Neural cell (in vitro differentiated cells): ENCODE results near the gene NELFE. TPM values are rescaled to one million over a fixed set of nuclear protein-coding genes. Genes with fewer than 3 reads are reported as not detected.

Experiments used
- H2AFZ ChIP-seq: fragments of 200-600, 300-800 bp; sonication (generic), shearing (Covaris generic); 2 replicates; pipeline ENCODE4 v1.6.0; 2014; ENCODE audit warnings: low read depth, mild to moderate bottlenecking, antibody characterized with exemption, low read length, moderate library complexity
- H3F3A ChIP-seq: fragments of 200-600 bp; shearing (Covaris generic); 2 replicates; pipeline ENCODE4 v1.6.1; 2016; ENCODE audit warnings: mild to moderate bottlenecking, moderate library complexity, mixed read lengths, antibody characterized with exemption, low read length; ENCODE audit not compliant: insufficient read depth, poor library complexity, severe bottlenecking
- H3K27ac ChIP-seq: fragments of 200-600, 300-800 bp; sonication (generic), shearing (Covaris generic); 2 replicates; pipeline ENCODE4 v1.5.1; 2014; ENCODE audit warnings: mild to moderate bottlenecking, low read length, moderate library complexity
- H3K27me3 ChIP-seq: fragments of 300-800, 200-600 bp; sonication (generic), shearing (Covaris generic); 2 replicates; pipeline ENCODE4 v1.6.0; 2014; ENCODE audit warnings: mild to moderate bottlenecking, low read depth, low read length, moderate library complexity; ENCODE audit not compliant: insufficient read depth
- H3K36me3 ChIP-seq: fragments of 300-800, 200-600 bp; sonication (generic), shearing (Covaris generic); 2 replicates; pipeline ENCODE4 v1.5.1; 2014; ENCODE audit warnings: mild to moderate bottlenecking, antibody characterized with exemption, low read length, moderate library complexity; ENCODE audit not compliant: insufficient read depth
- H3K4me2 ChIP-seq: fragments of 300-800, 200-600 bp; sonication (generic), shearing (Covaris generic); 2 replicates; pipeline ENCODE4 v1.6.0; 2014; ENCODE audit warnings: mild to moderate bottlenecking, low read length
- H3K4me3 ChIP-seq: fragments of 300-800, 200-600 bp; sonication (generic), shearing (Covaris generic); 2 replicates; pipeline ENCODE4 v1.5.1; 2014; ENCODE audit warnings: mild to moderate bottlenecking, low read length, moderate library complexity
- H3K79me2 ChIP-seq: fragments of 200-600 bp; shearing (Covaris generic); replicated peaks from 2 replicates; pipeline ENCODE4 v1.6.0; 2014; ENCODE audit warnings: mild to moderate bottlenecking, low read length, moderate library complexity; ENCODE audit not compliant: insufficient read depth
- H3K9ac ChIP-seq: fragments of 300-800, 200-600 bp; sonication (generic), shearing (Covaris generic); 2 replicates; pipeline ENCODE4 v1.6.1; 2016; ENCODE audit warnings: mild to moderate bottlenecking, low read length, mixed read lengths
- H3K9me2 ChIP-seq: fragments of 200-600 bp; shearing (Covaris generic); 2 replicates; pipeline ENCODE4 v1.6.1; 2016; ENCODE audit warnings: mild to moderate bottlenecking, low read length, mixed read lengths; ENCODE audit not compliant: insufficient read depth
- H3K9me3 ChIP-seq: fragments of 200-600, 300-800 bp; sonication (generic), shearing (Covaris generic); 2 replicates; pipeline ENCODE4 v1.6.1; 2016; ENCODE audit warnings: mild to moderate bottlenecking, mixed run types, low read length, moderate library complexity, mixed read lengths
- H4K20me1 ChIP-seq: fragments of 200-600 bp; shearing (Covaris generic); 2 replicates; pipeline ENCODE4 v1.6.1; 2016; ENCODE audit warnings: mild to moderate bottlenecking, mixed run types; ENCODE audit not compliant: insufficient read depth
- EP300 ChIP-seq: fragments of 450-650 bp; conservative IDR thresholded peaks from 2 replicates; pipeline ENCODE4 v1.6.1; 2014; ENCODE audit warnings: antibody characterized with exemption, mild to moderate bottlenecking, moderate library complexity; ENCODE audit not compliant: poor library complexity, severe bottlenecking
- MXI1 ChIP-seq: fragments of 450-650 bp; conservative IDR thresholded peaks from 2 replicates; pipeline ENCODE4 v1.6.1; 2014; ENCODE audit warnings: antibody characterized with exemption, mild to moderate bottlenecking; ENCODE audit not compliant: poor library complexity, severe bottlenecking
- POLR2AphosphoS5 ChIP-seq: IDR thresholded peaks from 2 replicates; pipeline ENCODE4 v1.6.1; 2012
- SMC3 ChIP-seq: fragments of 450-650 bp; conservative IDR thresholded peaks from 2 replicates; pipeline ENCODE4 v1.6.1; 2014; ENCODE audit warnings: antibody characterized with exemption, mild to moderate bottlenecking, moderate library complexity; ENCODE audit not compliant: poor library complexity
- polyA plus RNA-seq: library from polyadenylated mRNA; depleted of rRNA; stranded (reverse); fragments of >200 nt; gene quantifications from 2 replicates; pipeline ENCODE4 v1.2.3, GENCODE V29; 2014
- TF ChIP-seq, protein P1 (sequence below): fragments of 450-650 bp; IDR thresholded peaks from 2 replicates; pipeline ENCODE4 v1.5.1; 2014; ENCODE audit warnings: antibody characterized with exemption, mild to moderate bottlenecking, moderate library complexity; ENCODE audit not compliant: poor library complexity, severe bottlenecking
- TF ChIP-seq, protein P2 (sequence below): IDR thresholded peaks from 2 replicates; pipeline ENCODE4 v1.6.1; 2012; ENCODE audit warnings: borderline replicate concordance

Gene NELFE
- polyA plus RNA-seq, 1 donor from 2014 or later, result 103 TPM

DNA sequence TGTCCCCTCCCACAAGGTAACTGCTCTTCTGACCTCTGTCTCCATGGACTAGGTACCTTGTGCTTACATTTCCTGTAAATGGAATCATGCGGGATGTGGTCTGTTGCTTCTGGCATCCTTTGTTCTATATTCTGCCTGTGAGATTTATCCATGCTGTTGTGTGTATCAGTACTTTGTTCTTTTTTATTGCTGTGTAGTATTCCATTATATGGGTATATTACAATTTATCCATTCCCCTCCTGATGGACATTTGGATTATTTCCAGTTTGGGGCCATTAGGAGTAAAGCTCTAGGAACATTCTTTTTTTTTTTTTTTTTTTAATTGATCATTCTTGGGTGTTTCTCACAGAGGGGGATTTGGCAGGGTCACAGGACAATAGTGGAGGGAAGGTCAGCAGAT, 27.8 kb downstream of the NELFE start:
- Histone ChIP-seq H3K4me2 (no peak overlapping the region), H4K20me1 (no peaks in the 10 kb centered on the region), H3K4me3 (no peak overlapping the region), H3K79me2 (no peaks in the 10 kb centered on the region), H3F3A (no peaks in the 10 kb centered on the region), H2AFZ (no peak overlapping the region), H3K9me3 (no peaks in the 10 kb centered on the region), H3K27me3 (no peaks in the 10 kb centered on the region), H3K36me3 (no peaks in the 10 kb centered on the region), H3K27ac (no peak overlapping the region), H3K9ac (no peak overlapping the region), H3K9me2 (no peaks in the 10 kb centered on the region)
- TF ChIP-seq SMC3, result no peak
- TF ChIP-seq, protein P1, sequence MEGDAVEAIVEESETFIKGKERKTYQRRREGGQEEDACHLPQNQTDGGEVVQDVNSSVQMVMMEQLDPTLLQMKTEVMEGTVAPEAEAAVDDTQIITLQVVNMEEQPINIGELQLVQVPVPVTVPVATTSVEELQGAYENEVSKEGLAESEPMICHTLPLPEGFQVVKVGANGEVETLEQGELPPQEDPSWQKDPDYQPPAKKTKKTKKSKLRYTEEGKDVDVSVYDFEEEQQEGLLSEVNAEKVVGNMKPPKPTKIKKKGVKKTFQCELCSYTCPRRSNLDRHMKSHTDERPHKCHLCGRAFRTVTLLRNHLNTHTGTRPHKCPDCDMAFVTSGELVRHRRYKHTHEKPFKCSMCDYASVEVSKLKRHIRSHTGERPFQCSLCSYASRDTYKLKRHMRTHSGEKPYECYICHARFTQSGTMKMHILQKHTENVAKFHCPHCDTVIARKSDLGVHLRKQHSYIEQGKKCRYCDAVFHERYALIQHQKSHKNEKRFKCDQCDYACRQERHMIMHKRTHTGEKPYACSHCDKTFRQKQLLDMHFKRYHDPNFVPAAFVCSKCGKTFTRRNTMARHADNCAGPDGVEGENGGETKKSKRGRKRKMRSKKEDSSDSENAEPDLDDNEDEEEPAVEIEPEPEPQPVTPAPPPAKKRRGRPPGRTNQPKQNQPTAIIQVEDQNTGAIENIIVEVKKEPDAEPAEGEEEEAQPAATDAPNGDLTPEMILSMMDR, result no peak
- TF ChIP-seq, protein P2, sequence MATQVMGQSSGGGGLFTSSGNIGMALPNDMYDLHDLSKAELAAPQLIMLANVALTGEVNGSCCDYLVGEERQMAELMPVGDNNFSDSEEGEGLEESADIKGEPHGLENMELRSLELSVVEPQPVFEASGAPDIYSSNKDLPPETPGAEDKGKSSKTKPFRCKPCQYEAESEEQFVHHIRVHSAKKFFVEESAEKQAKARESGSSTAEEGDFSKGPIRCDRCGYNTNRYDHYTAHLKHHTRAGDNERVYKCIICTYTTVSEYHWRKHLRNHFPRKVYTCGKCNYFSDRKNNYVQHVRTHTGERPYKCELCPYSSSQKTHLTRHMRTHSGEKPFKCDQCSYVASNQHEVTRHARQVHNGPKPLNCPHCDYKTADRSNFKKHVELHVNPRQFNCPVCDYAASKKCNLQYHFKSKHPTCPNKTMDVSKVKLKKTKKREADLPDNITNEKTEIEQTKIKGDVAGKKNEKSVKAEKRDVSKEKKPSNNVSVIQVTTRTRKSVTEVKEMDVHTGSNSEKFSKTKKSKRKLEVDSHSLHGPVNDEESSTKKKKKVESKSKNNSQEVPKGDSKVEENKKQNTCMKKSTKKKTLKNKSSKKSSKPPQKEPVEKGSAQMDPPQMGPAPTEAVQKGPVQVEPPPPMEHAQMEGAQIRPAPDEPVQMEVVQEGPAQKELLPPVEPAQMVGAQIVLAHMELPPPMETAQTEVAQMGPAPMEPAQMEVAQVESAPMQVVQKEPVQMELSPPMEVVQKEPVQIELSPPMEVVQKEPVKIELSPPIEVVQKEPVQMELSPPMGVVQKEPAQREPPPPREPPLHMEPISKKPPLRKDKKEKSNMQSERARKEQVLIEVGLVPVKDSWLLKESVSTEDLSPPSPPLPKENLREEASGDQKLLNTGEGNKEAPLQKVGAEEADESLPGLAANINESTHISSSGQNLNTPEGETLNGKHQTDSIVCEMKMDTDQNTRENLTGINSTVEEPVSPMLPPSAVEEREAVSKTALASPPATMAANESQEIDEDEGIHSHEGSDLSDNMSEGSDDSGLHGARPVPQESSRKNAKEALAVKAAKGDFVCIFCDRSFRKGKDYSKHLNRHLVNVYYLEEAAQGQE, result no peak
- no peak for TF ChIP-seq POLR2AphosphoS5
- no peak for TF ChIP-seq MXI1

DNA sequence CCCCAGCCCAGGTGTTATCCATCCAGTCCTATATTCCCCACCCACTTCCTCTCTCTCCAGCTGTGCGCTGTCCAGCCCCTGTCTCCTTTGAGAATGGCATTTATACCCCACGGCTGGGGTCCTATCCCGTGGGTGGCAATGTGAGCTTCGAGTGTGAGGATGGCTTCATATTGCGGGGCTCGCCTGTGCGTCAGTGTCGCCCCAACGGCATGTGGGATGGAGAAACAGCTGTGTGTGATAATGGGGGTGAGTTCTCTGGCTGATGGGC, 30.2 kb downstream of the NELFE start:
- no peaks in the 10 kb centered on the region for H3K36me3 ChIP-seq
- no peak overlapping the region for H3K27ac ChIP-seq
- H3K79me2 ChIP-seq, result no peaks in the 10 kb centered on the region
- no peak overlapping the region for H3K9ac ChIP-seq
- H3K9me2 ChIP-seq, result no peaks in the 10 kb centered on the region
- H3K4me2 ChIP-seq, result no peak overlapping the region
- H3F3A ChIP-seq, result no peaks in the 10 kb centered on the region
- H3K27me3 ChIP-seq, result no peaks in the 10 kb centered on the region
- H3K4me3 ChIP-seq, result no peak overlapping the region
- no peak overlapping the region for H2AFZ ChIP-seq
- H3K9me3 ChIP-seq, result no peaks in the 10 kb centered on the region
- TF ChIP-seq, protein P2, result no peak
- TF ChIP-seq EP300, result no peak
- no peak for TF ChIP-seq POLR2AphosphoS5
- no peaks in the 10 kb centered on the region for H4K20me1 ChIP-seq
